H1 (cell line): ENCODE data around the gene DLX2.

Experiments used
- EP300 ChIP-seq, 2 experiments: IDR thresholded peaks; 1 replicate in 1 of 2; 2 replicates in 1 of 2; pipeline ENCODE4 v1.6.1; 2011 to 2012; ENCODE audit warnings: low read depth in 2 of 2, low read length in 2 of 2, mild to moderate bottlenecking in 2 of 2, borderline replicate concordance in 1 of 2, inconsistent platforms in 1 of 2, moderate library complexity in 1 of 2
- EZH2 ChIP-seq: fragments of 200-600 bp; sonication (generic); IDR thresholded peaks from 2 replicates; pipeline ENCODE4 v1.7.1; 2012; ENCODE audit warnings: low read depth, mild to moderate bottlenecking, moderate library complexity, low read length, inconsistent platforms; ENCODE audit not compliant: severe bottlenecking
- JUND ChIP-seq: IDR thresholded peaks from 2 replicates; pipeline ENCODE4 v1.6.1; 2011; ENCODE audit warnings: mild to moderate bottlenecking, improper control_type of control experiment, low read length
- NRF1 ChIP-seq: IDR thresholded peaks from 2 replicates; pipeline ENCODE4 v1.6.1; 2011; ENCODE audit warnings: mild to moderate bottlenecking, low read depth, low read length, improper control_type of control experiment
- PHF8 ChIP-seq: fragments of 200-600 bp; sonication (generic); conservative IDR thresholded peaks from 2 replicates; pipeline ENCODE4 v1.7.1; 2012; ENCODE audit warnings: low read depth, mild to moderate bottlenecking, inconsistent platforms, low read length, moderate library complexity
- POLR2A ChIP-seq, 2 experiments: IDR thresholded peaks; 1 replicate in 1 of 2; 2 replicates in 1 of 2; pipeline ENCODE4 v1.6.1; 2011; ENCODE audit warnings: low read depth in 2 of 2, low read length in 2 of 2, mild to moderate bottlenecking in 2 of 2; ENCODE audit errors: control extremely low read depth in 1 of 2
- POLR2AphosphoS5 ChIP-seq: IDR thresholded peaks from 2 replicates; pipeline ENCODE4 v1.6.1; 2011; ENCODE audit warnings: low read depth, low read length
- RFX5 ChIP-seq: IDR thresholded peaks from 2 replicates; pipeline ENCODE4 v1.6.1; 2011; ENCODE audit warnings: low read depth, low read length, improper control_type of control experiment, borderline replicate concordance
- TAF1 ChIP-seq: IDR thresholded peaks from 2 replicates; pipeline ENCODE4 v1.6.1; 2011; ENCODE audit warnings: mild to moderate bottlenecking, low read depth, low read length
- YY1 ChIP-seq: IDR thresholded peaks from 2 replicates; pipeline ENCODE4 v1.6.1; 2011; ENCODE audit warnings: low read depth, mild to moderate bottlenecking, low read length
- TF ChIP-seq, protein P1 (sequence below), 3 experiments: IDR thresholded peaks; 1 replicate in 2 of 3; 2 replicates in 1 of 3; pipeline versions ENCODE4 v1.5.1 to v1.6.1; 2011; ENCODE audit warnings: low read length in 3 of 3, mild to moderate bottlenecking in 3 of 3, inconsistent platforms in 2 of 3, low read depth in 1 of 3, moderate library complexity in 1 of 3; ENCODE audit not compliant: insufficient read depth in 1 of 3; ENCODE audit errors: control extremely low read depth in 1 of 3

GRCh38 chr2:172091000-172091641 lies 11.6 kb downstream of the DLX2 start:
- TF ChIP-seq, protein P1, sequence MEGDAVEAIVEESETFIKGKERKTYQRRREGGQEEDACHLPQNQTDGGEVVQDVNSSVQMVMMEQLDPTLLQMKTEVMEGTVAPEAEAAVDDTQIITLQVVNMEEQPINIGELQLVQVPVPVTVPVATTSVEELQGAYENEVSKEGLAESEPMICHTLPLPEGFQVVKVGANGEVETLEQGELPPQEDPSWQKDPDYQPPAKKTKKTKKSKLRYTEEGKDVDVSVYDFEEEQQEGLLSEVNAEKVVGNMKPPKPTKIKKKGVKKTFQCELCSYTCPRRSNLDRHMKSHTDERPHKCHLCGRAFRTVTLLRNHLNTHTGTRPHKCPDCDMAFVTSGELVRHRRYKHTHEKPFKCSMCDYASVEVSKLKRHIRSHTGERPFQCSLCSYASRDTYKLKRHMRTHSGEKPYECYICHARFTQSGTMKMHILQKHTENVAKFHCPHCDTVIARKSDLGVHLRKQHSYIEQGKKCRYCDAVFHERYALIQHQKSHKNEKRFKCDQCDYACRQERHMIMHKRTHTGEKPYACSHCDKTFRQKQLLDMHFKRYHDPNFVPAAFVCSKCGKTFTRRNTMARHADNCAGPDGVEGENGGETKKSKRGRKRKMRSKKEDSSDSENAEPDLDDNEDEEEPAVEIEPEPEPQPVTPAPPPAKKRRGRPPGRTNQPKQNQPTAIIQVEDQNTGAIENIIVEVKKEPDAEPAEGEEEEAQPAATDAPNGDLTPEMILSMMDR (IDR thresholded peaks at IDR 0.05; ENCODE audit: control extremely low read depth in 1 of 3, insufficient read depth in 1 of 3, low read depth in 1 of 3, low read length in 3 of 3): no peak
- TF ChIP-seq EZH2 (no peak), RFX5 (no peak), POLR2A (IDR thresholded peaks at IDR 0.05; ENCODE audit: control extremely low read depth in 1 of 2, low read depth in 2 of 2, low read length in 2 of 2) (no peak), PHF8 (no peak), POLR2AphosphoS5 (no peak), JUND (no peak), TAF1 (no peak), EP300 (IDR thresholded peaks at IDR 0.05; ENCODE audit: borderline replicate concordance in 1 of 2, low read depth in 2 of 2, low read length in 2 of 2) (no peak), NRF1 (no peak), YY1 (no peak)
